Muscle layer of duodenum (tissue), 2 donors: ENCODE data around the gene CHCHD3.

Source experiments
- H3K27ac ChIP-seq: one replicate; pipeline ENCODE4 v1.7.0; 2013; ENCODE audit warnings: mild to moderate bottlenecking, low read length
- H3K27me3 ChIP-seq: one replicate; pipeline ENCODE4 v1.7.0; 2013; ENCODE audit warnings: low read depth, mild to moderate bottlenecking, control low read depth, low read length
- H3K36me3 ChIP-seq, 2 donors: one replicate each; pipeline ENCODE4 v1.7.0; 2013; ENCODE audit warnings: low read length in 2 of 2, control low read depth in 1 of 2, mild to moderate bottlenecking in 1 of 2; ENCODE audit not compliant: insufficient read depth in 2 of 2, control insufficient read depth in 1 of 2
- H3K4me1 ChIP-seq, 2 donors: one replicate each; pipeline ENCODE4 v1.7.0; 2013; ENCODE audit warnings: low read length in 2 of 2, mild to moderate bottlenecking in 2 of 2, control low read depth in 1 of 2, moderate library complexity in 1 of 2; ENCODE audit not compliant: insufficient read depth in 2 of 2, control insufficient read depth in 1 of 2
- H3K4me3 ChIP-seq, 2 donors: one replicate each; pipeline ENCODE4 v1.7.0; 2013; ENCODE audit warnings: low read length in 2 of 2, low read depth in 1 of 2, mild to moderate bottlenecking in 1 of 2
- H3K9me3 ChIP-seq, 2 donors: one replicate each; pipeline ENCODE4 v1.7.0; 2013; ENCODE audit warnings: low read length in 2 of 2, control low read depth in 1 of 2, mild to moderate bottlenecking in 1 of 2; ENCODE audit not compliant: control insufficient read depth in 1 of 2
- donor health status: healthy.

Gene CHCHD3

DNA sequence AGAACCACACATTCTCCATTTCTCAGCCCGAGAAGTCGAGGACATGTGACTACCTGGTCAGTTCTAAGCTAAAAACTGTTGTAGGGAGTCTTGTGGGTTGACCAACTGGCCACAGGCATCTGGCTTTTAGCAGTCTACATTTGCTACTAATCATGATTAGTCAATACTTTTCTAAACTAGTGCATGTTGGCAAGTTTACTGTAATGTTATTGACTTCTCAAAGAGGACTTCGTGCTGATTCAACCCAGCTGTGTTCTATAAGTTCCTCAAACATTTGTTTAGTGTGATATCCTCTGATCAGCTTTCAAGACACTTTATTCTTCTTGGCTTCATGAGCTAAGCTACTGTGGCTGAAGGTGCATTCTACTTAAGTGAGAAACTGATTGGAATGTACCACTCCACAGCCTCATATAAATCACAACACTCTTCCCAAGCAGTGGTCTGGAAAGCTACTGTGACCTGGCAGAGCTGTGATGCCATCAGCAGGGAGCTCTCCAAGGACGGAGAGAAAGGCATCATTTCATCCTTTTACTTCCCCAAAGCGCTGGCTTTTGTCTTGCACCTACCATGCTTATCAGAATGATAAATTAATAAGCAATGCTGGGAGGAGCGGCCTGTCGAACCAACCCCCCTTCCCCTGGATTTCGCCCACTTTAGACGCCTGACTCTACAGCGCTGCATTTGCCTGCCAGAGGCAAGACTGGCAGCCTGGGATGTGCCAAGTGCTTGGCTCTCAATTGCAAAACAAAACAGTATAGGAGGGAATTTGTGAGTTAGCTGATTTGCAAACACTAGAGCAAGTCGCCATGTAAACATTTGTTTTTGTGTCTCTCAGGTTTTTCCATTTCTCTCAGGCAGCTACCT, 298.9 kb downstream of the CHCHD3 start:
- Histone ChIP-seq H3K4me3 (no peak overlapping the region), H3K4me1 (no peaks in the 10 kb centered on the region), H3K27ac (no peak overlapping the region), H3K36me3 (peaks cover 0 to 15% of the 10 kb centered on the region in 2 donors), H3K27me3 (no peaks in the 10 kb centered on the region), H3K9me3 (no peaks in the 10 kb centered on the region)

DNA sequence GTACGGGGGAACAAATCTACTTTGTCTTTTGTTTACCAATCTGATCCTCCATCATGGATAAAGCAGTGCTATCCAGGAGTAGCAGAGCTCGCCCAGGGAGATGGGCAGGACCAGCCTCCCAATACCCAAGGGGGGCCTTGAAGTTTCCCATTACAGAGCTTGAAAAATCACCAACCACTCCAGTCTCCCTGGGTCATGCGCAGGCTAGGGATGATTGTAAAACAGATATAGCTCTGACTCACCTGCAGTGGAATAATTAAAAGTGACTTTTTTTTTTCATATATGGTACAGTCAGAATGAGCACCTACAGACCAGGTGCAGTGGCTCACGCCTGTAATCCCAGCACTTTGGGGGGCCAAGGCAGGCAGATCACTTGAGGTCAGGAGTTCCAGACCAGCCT, 301.1 kb downstream of the CHCHD3 start:
- Histone ChIP-seq H3K4me1 (no peaks in the 10 kb centered on the region), H3K4me3 (no peak overlapping the region), H3K9me3 (no peaks in the 10 kb centered on the region), H3K27me3 (no peaks in the 10 kb centered on the region), H3K36me3 (peaks cover 0 to 12% of the 10 kb centered on the region in 2 donors), H3K27ac (no peak overlapping the region)

DNA sequence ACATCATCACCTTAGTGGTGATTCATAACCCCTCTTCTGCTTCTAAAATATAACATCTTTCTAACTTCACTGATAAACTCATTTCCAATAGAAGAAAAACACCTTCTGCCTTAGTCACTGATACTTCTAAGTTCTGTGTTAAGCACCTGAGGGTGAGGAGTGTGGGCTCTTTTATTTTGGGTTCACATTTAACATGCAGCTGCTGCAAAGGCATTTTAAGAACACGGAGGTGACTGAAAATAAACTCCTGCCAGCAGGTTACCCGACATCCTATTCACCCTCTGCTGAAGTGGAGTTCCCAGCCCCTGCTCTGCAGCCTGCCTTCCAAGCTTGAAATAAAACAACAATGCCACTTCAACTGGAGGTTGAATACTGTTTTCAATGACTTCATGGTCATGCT, 302.7 kb downstream of the CHCHD3 start:
- H3K27me3 ChIP-seq, result no peaks in the 10 kb centered on the region
- H3K4me1 ChIP-seq, result no peaks in the 10 kb centered on the region
- H3K27ac ChIP-seq, result no peak overlapping the region

DNA sequence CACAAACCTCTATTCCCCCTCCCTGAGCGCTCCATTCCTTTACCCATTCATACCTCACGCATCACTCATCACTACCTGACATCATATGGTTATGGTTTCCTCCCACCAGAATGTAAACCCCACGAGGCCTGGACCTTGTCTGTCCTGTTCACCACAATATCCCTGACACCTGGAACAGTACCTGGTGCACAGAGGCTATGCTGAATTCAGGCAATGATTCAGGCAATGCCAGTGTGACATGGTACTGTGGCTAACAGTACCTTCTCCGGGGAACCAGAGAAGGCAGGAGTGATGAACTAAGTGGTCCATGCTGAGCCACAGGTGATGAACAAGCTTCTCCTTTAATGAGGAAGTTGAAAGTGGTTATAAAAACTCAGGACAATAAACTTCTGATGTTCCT, 303.1 kb downstream of the CHCHD3 start:
- Histone ChIP-seq H3K4me1 (no peaks in the 10 kb centered on the region), H3K27me3 (no peaks in the 10 kb centered on the region), H3K36me3 (no peaks in the 10 kb centered on the region), H3K9me3 (no peaks in the 10 kb centered on the region), H3K27ac (no peak overlapping the region), H3K4me3 (no peak overlapping the region)

More for the DNA sequence above, 302.7 kb downstream of the CHCHD3 start:
- Histone ChIP-seq H3K4me3 (no peak overlapping the region), H3K9me3 (no peaks in the 10 kb centered on the region), H3K36me3 (no peaks in the 10 kb centered on the region)

DNA sequence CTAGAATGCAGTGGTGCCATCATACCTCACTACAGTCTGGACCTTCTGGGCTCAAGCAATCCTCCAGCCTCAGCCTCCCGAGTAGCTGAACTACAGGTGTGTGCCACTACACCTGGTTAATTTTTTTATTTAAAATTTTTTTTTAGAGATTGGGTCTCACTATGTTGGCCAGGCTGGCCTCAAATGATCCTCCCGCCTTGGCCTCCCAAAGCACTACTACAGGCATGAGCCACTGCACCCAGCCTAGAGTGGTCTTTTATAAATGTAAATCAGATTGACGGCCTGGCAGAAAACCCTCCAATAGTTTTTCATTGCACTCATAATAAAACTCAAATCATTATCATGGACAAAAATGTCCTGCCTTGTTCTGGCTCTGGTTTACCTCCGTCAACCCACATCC, 303.9 kb downstream of the CHCHD3 start:
- H3K27ac ChIP-seq, result no peak overlapping the region
- H3K4me3 ChIP-seq, result no peak overlapping the region
- H3K4me1 ChIP-seq, result no peaks in the 10 kb centered on the region
- no peaks in the 10 kb centered on the region for H3K36me3 ChIP-seq
- H3K9me3 ChIP-seq, result no peaks in the 10 kb centered on the region
- H3K27me3 ChIP-seq, result no peaks in the 10 kb centered on the region

DNA sequence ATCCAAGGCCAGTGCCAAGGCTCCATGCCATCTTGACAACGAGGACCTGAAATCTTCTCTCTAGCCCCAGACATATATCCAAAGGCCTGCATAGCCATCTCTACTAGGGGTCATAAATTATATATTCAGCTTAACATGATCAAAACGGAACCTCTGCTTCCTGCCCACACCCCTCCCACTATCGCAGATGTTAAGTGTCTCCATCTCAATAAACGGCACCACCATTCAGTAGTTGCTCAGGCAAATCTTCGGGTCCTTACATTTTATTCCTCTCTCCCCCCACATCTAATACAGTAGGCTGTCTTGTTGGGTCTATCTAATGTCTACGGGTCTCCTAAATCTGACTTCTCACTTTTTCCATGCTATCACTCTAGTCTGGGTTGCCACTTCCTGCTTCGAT, 304.5 kb downstream of the CHCHD3 start:
- H3K27me3 ChIP-seq, result no peaks in the 10 kb centered on the region
- H3K36me3 ChIP-seq, result no peaks in the 10 kb centered on the region
- no peak overlapping the region for H3K4me3 ChIP-seq
- no peaks in the 10 kb centered on the region for H3K9me3 ChIP-seq
- H3K27ac ChIP-seq, result no peak overlapping the region
- no peaks in the 10 kb centered on the region for H3K4me1 ChIP-seq

DNA sequence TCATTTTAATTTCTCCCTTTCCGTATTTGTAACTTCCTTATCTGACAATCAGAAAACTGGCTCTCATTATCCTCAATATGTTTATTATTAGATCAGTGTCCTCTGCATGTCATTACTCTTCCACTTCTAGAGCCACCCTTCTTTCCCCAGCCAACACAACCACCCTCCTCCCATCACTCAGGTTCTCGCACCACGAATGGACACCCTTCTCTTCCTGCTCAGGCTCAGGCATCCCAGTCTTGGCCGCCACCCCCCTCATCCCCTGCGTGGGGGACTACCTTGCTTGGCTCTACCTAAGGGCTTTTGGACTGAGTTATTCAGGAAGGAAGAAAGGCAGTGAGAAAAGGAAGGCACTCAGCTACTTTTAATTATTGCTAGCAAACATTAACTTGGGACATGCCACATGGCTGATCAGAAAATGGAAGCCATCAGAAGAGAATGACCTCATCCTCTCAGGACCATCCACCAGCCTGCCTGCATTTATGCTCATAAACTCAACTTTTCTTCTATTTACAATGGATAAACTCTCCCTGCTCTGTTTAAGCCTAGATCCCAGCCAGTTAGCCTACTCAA, 305.8 kb downstream of the CHCHD3 start:
- no peak overlapping the region for H3K4me3 ChIP-seq
- no peaks in the 10 kb centered on the region for H3K27me3 ChIP-seq
- H3K4me1 ChIP-seq, result no peaks in the 10 kb centered on the region
- H3K9me3 ChIP-seq, result no peaks in the 10 kb centered on the region
- H3K27ac ChIP-seq, result no peak overlapping the region
- H3K36me3 ChIP-seq, result no peaks in the 10 kb centered on the region

DNA sequence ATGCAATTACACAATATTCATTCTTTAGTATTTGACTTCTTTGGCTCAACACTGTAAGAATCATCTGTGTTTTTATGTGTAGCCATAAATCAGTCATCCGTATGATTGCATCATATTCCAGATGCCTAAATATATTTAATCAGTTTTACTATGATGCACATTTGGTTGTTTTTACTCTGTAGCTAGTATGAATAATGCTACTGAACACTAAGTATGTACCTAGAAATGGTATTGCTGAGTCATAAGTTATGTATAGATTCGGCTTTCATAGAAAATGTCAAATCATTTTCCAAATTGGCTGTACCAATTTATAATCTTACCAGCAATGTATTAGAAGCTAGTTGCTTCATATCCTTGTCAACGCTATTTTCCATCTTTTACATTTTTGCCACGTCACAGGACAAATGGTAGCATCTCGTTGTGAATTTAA, 308.3 kb downstream of the CHCHD3 start:
- Histone ChIP-seq H3K4me3 (no peak overlapping the region), H3K9me3 (peaks cover 10 to 17% of the 10 kb centered on the region in 2 donors), H3K36me3 (no peaks in the 10 kb centered on the region), H3K27ac (no peak overlapping the region), H3K27me3 (no peaks in the 10 kb centered on the region), H3K4me1 (no peaks in the 10 kb centered on the region)

DNA sequence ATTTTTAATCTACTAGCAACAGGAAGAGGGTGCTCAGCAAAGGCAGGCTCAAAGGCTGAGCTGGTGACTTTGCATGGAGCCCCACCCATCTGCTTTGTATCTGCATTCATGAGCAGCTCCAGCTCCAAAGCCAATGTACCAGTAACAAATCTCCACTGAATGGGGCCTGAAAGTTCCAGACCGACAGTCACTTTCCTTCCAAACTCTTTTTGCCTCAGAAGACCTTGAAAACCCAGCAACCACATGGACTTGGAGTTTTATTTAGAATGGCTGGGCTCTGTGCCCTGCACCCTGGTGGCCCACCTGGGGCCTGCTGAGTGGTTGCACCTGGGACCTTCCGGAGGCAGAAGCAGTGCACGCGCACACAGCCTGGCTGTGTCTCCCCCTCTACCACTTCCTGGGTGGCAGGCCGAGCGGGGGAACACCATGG, 310.6 kb downstream of the CHCHD3 start:
- no peaks in the 10 kb centered on the region for H3K36me3 ChIP-seq
- H3K4me3 ChIP-seq, result no peak overlapping the region
- peaks cover 10 to 17% of the 10 kb centered on the region in 2 donors for H3K9me3 ChIP-seq
- H3K27me3 ChIP-seq, result no peaks in the 10 kb centered on the region
- no peak overlapping the region for H3K27ac ChIP-seq
- no peaks in the 10 kb centered on the region for H3K4me1 ChIP-seq

DNA sequence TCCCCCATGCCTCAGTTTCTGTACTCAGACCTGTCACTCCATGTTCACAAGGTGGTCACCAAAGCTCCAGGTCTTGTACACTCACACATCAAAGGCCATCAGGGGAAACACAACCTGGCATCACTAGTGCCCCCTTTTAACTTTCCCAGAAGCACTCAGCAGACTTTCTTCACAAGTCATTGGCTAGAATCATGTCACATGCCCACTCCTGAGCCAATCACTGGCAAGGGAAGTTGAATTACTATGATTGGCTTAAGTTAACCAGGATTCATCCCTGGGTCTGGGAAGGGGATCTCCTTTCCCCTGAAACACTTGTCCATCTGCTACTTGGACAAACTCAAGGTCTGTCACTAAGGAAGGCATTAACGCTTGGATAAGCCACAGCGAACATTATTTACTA, 311.8 kb downstream of the CHCHD3 start:
- Histone ChIP-seq H3K4me1 (no peaks in the 10 kb centered on the region), H3K27me3 (no peaks in the 10 kb centered on the region), H3K9me3 (peaks cover 10 to 17% of the 10 kb centered on the region in 2 donors), H3K4me3 (no peak overlapping the region), H3K27ac (no peak overlapping the region), H3K36me3 (no peaks in the 10 kb centered on the region)

DNA sequence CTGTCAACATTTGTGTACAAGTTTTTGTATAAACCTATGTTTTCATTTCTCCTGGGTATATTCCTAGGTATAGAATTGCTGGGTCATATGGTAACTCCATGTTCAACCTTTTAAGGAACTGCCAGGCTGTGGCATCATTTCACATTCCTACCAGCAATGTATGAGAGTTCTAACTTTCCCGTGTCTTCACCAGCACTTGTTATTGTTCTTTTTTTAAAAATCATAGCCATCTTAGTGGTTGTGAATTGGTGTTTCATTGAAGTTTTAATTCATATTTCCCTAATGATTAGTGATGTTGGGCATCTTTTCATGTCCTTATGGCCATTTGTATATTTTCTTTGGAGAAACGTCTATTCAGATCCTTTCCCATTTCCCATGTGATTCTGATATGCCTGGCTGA, 312.6 kb downstream of the CHCHD3 start:
- Histone ChIP-seq H3K27ac (no peak overlapping the region), H3K4me3 (no peak overlapping the region), H3K36me3 (no peaks in the 10 kb centered on the region), H3K27me3 (no peaks in the 10 kb centered on the region), H3K4me1 (no peaks in the 10 kb centered on the region), H3K9me3 (peaks cover 10 to 17% of the 10 kb centered on the region in 2 donors)
